HFF-Myc (cell line): Measurements from ENCODE around the gene DIPK1B.

ENCODE experiments used
- DNase-seq: peaks from one replicate; pipeline ENCODE4 v3.0.0-alpha.2; 2011; ENCODE audit warnings: low read depth; ENCODE audit errors: extremely low read depth
- H3K4me3 ChIP-seq: replicated peaks from 2 replicates; pipeline ENCODE4 v1.5.1; 2011; ENCODE audit warnings: low read depth, mild to moderate bottlenecking, control low read depth, low read length
- CTCF ChIP-seq: IDR thresholded peaks from 2 replicates; pipeline ENCODE4 v1.5.1; 2012; ENCODE audit warnings: mild to moderate bottlenecking, low read depth, low read length, control low read depth; ENCODE audit errors: missing control alignments

Gene DIPK1B

DNA sequence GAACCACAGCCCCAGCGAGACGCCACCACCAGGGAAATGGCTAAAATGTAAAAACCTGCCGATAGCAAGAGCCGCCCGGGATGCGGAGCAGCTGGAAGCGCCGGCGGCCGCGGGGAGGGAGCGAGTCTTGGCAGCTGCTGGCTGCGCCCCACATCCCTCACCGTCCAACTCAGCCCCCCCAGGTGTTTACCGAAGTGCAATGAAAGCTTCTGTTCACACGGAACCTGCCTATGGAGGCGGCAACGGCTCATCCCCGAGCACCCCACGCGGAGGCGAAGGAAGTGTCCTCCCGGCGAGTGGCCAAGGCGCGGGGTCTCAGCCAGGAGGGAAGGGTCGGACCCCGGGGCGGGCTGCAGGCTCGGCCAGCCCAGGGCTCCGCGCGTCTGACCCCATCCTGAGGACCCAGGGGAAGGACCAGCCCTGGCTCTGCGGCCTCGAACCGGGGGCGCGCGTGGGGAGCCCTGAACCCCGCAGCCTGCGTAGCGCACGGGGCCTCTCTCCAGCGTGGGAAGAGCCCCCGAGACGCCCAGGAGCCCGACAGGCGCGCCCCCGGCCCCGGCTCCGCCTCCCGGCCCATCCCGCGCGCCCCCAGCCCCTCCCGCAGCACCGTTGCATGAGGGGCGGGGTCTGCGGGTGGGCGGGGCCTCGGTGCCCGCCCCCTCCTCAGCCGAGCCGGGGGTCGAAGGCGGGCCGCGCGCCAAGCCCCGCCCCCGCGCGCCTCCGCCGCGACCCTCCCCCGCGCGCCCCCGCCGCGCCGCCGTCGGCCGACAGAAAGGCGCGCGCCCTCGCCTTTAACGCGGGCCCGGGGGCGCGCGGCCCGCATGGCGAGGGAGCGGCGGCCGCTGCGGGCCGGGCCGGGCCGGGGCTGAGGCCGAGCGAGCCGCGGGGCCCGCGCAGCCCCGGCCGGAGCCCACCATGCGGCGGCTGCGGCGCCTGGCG lies at the start of gene DIPK1B:
Gene DIPK1B (plus strand): TSS at position 822 of the 939 bp plus-strand sequence. CDS start 94 bp downstream, at position 916.
- no peak for DNase-seq
- no peak for TF ChIP-seq CTCF
- peak within 1 kb of the TSS; percentile 40 for H3K4me3 ChIP-seq

DNA sequence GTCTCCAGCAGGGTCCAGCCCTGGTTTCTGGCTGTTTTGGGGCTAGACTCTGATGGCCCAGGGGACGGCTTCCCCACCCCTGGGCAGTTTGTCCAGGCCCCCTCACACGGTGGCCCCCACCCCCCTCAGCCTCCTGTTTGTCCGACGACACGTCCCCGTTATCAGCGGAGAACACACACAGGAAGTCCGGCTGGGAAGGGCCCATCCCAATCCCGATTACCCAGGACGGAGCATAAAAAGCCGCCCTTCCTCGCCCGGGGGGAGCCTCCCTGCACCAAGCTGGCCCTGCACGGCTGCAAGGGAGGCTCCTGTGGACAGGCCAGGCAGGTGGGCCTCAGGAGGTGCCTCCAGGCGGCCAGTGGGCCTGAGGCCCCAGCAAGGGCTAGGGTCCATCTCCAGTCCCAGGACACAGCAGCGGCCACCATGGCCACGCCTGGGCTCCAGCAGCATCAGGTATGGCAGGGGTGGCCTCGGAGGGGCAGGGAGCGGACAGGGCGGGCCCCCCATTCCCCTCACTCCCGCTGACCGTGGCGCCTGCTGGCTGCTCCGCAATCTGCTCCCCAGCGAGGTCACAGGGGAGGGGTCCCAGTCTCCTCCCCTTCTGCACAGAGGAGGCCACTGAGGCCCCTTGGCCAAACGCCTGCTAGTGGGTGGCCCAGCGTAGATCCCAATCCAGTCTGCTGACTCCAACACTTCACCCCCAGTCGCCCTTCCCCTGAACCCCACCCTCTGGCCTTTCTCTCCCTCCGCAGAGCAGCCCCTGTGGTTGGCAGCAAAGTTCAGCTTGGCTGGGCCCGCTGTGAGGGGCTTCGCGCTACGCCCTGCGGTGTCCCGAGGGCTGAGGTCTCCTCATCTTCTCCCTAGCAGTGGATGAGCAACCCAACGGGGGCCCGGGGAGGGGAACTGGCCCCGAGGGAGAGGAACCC lies 49.5 kb upstream of the DIPK1B start, which contains the start of gene EGFL7:
Gene EGFL7 (plus strand): TSS at position 261 of the 926 bp plus-strand sequence. CDS start 5,367 bp downstream, outside the sequence.
- H3K4me3 ChIP-seq, result no peak within 1 kb of the TSS
- no peak for TF ChIP-seq CTCF
- no peak for DNase-seq

DNA sequence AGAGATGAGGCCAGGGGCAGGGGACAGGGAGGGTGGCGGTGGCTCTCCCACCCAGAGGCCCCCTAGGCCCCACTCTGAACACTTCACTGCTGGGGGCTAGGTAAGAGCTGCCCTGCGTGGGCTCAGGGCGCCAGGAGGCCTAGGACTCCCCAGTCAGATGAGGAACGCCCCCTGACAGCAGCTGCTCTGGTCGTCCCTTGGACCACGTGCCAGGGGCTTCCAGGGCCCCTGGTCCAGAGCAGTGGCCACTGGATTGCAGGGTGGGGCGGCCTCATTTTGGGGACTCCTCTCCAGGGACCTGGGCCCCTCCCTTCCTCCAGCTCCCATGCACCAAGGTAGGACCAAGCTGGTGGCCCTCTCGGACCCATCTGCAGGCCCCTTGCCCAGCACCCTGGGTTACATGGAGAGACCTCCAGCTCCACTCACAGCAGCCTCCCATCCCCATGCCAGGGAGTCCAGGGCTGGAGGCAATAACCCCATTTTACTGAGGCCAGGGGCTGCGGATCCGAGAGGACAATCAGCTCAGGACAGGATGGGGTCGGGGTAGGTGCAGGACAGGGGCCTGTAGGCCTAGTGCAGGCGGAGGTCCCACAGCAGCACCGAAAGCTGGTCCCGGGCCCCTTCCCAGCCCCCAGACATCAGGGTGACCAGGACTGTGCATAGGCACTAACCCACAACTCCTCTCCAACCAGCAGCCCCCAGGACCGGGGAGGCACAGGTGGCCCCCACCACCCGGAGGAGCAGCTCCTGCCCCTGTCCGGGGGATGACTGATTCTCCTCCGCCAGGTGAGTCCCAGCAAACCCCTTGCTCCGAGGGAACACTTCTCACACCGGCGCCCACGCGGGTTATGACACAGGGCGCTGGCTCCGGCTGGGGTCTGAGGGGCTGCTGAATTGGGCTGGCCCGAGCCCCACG lies 48.1 kb upstream of the DIPK1B start:
- no peak for DNase-seq
- H3K4me3 ChIP-seq, result no peak overlapping the region
- no peak for TF ChIP-seq CTCF

GRCh38 chr9:136665111-136665703 lies 47.2 kb upstream of the DIPK1B start:
- TF ChIP-seq CTCF, result peak; percentile 14
- peak overlapping the region; percentile 38 for H3K4me3 ChIP-seq
- no peak for DNase-seq

GRCh38 chr9:136665704-136666371 lies 46.5 kb upstream of the DIPK1B start:
- peak overlapping the region; percentile 38 for H3K4me3 ChIP-seq

More at GRCh38 chr9:136665704-136666371, 46.5 kb upstream of the DIPK1B start:
- no peak for TF ChIP-seq CTCF
- DNase-seq, result no peak
